SIG-M5 (cell line): ENCODE results near the gene CCDC117.
A peak's percentile ranks its signal among the peaks of the same experiment; 100 is the strongest.
"Not testable (repeated sequence)": the region's sequence is repeated elsewhere in the genome, so short reads cannot be mapped to it uniquely, and the experiment has no call there.

Experiments
- DNase-seq: peaks from one replicate; lab custom pipeline; 2025; lab: John Stamatoyannopoulos, UW

The CCDC117 gene, protein sequence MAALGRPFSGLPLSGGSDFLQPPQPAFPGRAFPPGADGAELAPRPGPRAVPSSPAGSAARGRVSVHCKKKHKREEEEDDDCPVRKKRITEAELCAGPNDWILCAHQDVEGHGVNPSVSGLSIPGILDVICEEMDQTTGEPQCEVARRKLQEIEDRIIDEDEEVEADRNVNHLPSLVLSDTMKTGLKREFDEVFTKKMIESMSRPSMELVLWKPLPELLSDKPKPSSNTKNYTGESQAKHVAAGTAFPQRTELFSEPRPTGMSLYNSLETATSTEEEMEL

DNA sequence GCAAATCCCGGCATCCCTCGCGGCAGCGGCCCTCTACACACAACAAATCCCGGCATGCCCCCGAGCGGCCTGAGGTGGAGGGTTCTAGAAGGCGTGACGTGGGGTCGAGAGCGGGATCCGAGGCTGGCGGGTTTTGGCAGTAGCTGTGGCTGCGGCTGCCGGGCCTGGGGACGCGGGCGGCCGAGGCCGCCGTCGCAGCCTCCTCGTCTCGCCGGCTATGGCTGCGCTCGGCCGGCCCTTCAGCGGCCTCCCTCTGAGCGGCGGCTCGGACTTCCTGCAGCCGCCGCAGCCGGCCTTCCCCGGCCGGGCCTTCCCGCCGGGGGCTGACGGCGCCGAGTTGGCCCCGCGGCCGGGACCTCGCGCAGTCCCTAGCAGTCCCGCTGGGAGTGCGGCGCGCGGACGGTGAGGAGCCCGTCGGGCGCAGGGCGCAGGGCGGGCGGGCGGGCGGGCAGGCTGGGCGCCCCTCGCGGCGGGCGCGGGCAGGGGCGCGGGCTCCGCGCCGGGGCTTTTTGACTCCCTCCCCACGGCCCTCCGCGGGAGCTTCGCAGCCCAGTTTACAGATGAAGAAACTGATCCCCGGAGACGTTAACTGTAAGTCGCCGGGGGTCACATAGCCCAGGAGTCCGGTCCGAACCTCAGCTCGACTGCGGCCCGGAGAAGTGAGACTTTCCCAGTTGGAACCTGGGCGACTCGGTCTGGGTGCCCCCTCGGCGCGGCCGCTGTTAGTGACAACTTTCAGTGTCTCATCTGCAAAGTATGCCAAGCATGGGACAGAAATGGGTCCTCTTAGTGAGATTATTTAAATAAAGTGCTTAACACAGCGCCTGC lies at the start of gene CCDC117:
Gene CCDC117, plus strand, starts transcription at position 63 of the 828 bp plus-strand sequence. Its CDS starts 155 bp downstream, at position 218.
- peak; percentile 51 for DNase-seq

DNA sequence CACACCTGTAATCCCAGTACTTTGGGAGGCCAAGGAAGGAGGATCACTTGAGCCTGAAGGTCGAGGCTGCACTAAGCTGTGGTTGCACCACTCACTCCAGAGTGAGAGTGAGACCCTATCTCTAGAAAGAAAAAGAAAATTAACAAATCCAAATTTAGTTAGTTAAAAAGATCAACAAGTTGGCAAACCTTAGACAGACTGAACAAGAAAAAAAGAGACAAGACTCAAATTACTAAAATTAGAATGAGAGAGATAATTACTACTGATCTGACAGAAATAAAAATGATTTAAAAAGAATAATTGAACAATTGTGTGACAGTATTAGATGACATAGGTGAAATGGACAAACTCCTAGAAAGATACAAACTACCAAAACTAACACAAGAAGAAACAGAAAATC lies 44.5 kb upstream of the CCDC117 start:
- no peak for DNase-seq

DNA sequence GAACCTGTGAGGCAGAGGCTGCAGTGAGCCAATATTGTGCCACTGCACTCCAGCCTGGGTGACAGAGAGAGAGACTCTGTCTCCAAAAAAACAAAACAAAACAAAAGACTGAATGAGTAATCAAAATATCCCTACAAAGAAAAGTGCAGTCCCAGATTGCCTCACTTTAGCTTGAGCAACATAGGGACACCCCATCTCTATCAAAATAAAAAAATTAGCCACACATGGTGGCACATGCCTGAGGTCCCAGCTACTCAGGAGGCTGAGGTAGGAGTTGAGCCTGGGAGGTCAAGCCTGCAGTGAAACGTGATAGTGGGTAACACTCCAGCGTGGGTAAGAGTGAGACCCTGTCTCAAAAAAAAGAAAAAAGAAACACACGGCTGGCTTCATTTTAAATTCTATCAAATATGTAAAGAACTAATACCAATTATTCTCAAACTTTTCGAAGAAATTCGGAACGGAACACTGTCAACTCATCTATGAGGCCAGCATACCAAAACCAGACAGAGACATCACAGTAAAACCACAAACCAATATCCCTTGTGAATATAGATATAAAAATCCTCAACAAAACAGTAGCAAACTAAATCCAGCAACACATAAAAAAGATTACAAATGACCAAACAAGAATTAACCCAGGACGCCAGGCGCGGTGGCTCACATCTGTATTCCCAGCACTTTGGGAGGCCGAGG lies 43.7 kb upstream of the CCDC117 start:
- no peak for DNase-seq

DNA sequence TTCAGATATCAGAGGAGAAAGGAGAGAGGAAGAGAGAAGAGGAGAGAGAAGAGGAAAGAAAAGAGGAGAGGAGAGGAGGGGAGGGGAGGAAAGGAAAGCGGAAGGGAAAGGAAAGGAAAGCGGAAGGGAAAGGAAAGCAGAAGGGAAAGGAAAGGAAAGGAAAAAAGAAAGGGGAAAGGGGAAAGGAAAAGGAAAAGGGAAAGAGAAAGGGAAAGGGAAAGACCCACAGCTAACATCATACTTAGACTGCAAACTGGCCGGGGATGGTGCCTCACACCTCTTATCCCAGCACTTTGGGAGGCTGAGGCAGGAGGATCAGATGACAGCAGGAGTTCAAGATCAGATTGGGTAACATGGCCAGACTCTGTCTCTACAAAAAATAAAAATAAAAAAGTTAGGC lies 42.3 kb upstream of the CCDC117 start:
- DNase-seq, result no peak

DNA sequence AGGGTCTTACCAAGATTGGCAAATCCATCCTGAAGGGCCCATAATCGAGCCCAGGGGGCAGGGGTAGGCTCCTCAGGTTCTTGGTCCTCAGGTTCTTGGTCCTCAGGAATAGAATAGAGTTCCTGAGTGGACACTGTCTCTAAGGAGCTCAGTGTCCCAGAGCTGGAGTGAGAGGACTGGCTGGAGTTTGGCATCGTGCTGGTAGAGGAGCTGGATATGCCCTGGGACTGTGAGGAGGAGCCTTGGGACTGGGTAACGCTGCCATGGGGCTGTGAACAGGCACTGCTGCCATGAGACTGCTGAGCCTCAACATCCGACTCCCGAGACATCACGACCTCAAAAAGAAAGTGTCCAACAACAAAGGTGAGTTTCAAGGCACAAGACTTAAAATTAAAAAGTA lies 38.1 kb upstream of the CCDC117 start:
- DNase-seq, result no peak

DNA sequence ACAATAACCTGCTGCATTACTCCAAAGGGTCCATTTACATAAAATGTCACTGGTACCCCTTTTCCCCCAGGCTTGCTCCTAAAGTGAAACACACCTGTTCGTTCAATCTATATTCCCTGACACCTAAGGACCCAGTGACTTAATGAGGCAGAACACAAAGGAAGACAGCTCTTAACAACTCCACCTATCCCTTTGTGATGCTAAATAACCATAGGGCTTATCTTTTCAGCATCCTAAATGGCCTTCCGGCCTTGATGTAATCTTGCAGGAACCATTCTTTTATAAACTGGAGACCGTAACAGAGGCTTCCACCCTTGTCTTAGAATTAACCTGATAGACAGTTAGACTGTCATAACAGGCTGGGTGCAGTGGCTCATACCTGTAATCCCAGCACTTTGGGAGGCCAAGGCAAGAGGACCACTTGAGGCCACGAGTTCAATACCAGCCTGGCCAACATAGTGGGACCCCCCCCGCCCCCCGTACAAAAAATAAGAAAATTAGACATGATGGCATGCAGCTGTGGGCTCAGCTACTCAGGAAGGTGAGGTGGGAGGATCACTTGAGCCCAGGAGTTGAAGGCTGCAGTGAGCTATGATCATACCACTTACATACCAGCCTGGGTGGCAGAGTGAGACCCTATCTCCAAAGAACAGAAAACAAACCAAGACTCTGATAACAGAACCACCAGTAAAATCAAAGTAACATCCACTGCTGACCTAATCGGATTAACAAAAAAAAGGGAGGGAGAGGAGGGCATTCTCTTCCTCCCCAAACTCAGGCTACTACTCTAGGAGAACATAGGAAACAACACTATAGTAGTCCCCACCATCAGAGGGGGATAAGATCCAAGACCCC lies 36.0 kb upstream of the CCDC117 start:
- no peak for DNase-seq

DNA sequence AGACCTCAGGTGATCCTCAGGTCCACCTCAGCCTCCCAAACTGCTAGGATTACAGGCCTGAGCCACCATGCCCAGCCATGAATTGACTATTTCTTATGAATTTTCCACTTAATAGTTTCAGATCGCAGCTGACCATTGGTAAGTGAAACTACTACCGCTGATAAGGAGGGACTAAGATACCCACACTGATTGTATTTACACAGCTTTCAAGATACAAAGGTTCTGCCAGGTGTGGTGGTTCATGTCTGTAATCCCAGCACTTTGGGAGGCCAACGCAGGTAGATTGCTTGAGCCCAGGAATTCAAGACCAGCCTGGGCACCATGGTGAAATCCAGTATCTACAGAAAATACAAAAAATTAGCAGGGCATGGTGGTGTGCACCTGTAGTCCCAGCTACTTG lies 34.8 kb upstream of the CCDC117 start:
- no peak for DNase-seq

DNA sequence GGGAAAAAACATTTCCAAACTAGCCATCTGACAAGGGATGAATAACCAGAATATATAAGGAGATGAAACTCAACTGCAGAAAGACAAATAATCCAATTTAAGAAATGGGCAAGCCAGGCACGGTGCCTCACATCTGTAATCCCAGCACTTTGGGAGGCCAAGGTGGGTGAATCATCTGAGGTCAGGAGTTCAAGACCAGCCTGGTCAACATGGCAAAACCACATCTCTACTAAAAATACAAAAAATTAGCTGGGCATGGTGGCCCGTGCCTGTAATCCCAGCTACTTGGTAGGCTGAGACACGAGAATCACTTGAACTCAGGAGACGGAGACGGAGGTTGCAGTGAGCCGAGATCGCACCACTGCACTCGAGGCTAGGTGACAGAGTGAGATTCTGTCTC lies 33.6 kb upstream of the CCDC117 start:
- DNase-seq, result not testable (repeated sequence)

DNA sequence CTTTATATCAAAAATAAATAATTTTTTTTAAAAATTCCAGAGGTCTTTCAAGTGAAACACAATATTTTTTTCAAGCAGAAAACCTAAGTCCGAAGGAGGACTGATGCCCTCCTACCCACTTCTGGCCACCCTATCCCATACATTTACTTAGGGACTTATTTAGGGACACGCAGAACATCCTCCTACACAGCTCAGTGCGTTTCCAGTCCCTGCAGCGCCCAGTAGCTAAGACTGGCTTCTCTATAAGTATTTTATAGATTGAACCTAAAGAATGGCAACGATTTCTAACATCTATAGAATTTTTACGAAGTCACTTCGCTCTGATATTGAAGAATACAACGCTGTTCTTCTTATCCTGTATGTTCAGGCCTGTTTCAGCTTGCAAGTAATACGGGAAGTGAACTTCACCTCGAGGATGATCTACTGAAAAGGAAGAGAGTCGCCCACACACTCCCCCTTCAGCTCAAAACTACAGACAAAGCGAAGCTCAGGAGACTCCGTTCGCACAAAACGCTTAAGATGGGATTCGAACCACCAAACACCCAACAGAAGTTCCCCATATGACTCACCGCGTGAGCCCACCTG lies 31.2 kb upstream of the CCDC117 start:
- no peak for DNase-seq

DNA sequence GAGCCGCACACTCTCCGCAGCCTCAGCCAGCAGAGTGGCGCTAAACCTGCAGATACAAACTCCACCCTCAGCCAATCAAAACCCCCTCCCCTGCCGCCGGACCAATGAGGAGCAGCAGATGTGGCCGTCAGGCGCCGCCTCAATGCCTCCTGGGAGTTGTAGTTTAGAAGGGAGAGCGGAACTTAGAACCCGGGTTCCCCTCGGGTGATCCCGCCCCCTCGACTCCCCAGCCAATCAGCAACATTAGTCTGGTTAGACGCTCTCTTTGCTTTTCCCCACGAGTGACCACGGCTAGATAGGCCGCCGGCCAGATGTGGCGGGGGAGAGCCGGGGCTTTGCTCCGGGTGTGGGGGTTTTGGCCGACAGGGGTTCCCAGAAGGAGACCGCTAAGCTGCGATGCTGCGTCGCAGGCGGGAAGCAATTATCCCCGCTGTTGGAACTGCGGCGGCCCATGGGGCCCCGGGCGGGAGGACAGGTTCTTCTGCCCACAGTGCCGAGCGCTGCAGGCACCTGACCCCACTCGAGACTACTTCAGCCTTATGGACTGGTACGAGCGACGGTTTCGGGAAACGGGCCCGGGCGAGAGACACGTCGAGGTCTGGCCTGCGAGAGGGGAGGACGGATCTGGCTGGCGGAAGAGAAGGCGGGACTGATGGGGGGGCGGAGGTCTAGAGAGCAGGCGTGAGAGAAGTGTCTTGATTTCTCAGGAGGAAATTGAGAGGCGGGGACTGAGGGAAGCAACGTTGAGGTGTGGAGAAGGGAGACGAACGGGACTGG lies 30.5 kb upstream of the CCDC117 start, which contains the start of the genes CHEK2 and HSCB:
Gene CHEK2, minus strand, starts transcription at position 36 of the 777 bp plus-strand sequence. CDS start 7,099 bp downstream, outside the sequence.
Gene HSCB, plus strand, starts transcription at position 255 of the 777 bp plus-strand sequence. Its CDS starts 57 bp downstream, at position 312.
- peak; percentile 97 for DNase-seq

DNA sequence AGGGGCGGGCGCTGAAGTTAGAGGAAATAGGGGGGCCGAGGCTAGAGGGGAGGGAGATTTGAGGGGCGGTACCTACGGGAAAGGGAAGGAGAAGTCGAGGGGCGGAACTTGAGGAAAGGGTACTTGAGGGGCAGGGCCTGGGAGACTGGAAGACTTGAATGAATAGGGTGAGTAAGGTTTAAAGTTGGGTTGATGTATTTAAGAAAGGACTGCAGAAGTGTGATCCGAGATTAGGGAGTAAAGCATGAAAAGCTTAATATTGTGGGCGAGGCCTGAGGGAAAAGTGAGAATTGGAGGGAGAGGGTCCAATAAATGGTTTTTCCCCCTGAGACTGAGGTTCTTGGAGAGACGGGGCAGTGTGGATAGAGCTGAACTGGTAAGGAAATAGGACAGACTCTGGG lies 29.9 kb upstream of the CCDC117 start:
- DNase-seq, result no peak

DNA sequence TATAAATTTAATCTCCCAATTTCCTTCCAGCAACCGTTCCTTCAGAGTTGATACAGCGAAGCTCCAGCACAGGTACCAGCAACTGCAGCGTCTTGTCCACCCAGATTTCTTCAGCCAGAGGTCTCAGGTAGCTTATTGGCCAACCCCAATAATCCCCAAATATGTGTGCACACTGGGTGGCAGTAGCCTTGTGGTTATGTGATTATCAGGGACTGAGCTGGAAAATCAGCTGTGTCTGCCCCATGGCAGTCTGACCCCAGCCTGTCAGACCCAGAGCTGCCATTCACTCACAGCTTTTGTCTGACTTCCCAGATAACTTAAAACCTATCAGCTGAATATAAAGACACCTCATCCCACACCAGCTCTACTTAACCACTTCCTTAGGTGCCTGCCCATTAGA lies 28.6 kb upstream of the CCDC117 start:
- no peak for DNase-seq

DNA sequence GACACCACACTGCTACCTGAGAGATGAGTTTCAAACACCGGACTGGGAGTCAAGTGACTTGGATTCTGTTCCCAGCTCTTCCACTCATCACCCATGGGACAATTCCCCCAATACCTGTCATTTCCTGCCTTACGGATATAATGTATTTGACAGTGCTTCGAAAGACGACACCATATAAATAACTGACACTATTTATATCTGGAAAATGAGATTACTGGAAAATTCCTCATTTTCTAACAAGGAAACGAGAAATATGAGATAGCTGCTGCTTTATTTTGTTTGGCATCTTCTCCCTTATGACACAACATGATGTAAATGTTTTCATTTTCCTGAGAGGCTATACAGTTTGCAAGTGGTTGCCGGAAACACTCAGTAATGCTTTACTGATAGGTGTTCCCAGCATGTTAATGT lies 22.0 kb upstream of the CCDC117 start:
- DNase-seq, result no peak

DNA sequence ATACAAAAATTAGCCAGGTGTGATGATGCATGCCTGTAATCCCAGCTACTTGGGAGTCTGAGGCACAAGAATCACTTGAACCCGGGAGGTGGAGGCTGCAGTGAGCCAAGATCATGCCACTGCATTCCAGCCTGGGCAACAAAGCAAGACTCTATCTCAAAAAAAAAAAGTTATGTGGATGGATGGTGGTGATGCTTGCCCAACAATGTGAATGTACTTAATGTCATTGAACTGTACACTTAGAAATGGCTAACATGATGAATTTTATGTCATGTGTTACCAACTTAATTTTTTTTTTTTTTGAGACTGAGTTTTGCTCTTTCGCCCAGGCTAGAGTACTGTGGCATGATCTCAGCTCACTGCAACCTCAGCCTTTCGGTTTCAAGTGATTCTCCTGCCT lies 18.0 kb upstream of the CCDC117 start:
- DNase-seq, result not testable (repeated sequence)

DNA sequence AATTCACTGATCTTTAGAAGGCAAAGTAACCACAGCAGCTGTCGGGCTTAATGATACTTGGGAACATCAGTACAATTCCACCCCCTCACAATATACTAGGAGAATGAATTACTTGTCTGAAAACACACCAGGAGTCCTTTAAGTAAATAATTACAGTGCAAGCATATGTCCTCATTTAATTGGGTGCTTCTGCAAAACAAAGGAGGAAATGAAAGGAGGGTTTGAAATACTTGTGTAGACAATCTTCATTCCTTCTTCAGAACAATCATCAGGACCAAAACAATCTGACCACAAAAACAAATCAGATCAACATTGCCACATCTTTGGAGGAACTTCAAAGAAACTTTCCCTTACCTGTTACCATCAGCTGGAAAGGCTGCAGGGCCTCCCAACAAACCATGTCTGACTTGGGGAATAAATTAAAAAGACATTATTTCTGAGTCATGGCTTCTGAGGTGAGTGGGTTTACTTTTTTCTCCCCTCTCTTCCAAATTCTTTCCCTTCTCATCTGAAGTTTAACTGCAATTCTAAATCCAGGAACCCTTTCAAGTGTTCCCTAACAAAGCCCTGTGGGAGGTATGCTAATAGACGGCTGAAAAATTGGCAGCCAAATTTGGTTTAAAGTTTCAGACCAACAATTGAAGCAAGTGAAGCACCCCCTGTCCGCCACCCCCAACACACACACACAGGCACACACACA lies 12.5 kb upstream of the CCDC117 start:
- DNase-seq, result no peak

DNA sequence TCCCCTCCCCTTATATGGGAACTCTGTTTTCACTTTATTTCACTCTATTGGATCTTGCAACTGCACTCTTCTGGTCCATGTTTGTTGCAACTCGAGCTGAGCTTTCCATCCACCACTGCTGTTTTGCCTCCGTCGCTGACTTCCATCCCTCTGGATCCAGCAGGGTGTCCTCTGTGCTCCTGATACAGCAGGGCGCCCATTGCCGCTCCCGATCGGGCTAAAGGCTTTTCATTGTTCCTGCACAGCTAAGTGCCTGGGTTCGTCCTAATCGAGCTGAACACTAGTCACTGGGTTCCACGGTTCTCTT lies 11.1 kb upstream of the CCDC117 start:
- DNase-seq, result no peak

DNA sequence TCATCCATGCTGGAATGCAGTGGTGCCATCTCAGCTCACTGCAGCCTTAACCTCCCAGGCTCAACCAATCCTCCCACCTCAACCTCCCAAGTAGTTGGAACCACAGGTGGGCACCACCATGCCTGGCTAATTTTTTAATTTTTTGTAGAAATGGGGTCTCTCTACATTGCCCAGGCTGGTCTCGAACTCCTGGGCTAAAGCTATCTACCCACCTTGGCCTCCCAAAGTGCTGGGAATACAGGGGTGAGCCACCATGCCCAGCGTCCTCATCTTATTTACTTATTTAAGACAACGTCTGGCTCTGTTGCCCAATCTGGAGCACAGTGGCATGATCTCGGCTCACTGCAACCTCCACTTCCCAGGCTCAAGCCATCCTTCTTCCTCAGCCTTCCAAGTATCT lies 10.5 kb upstream of the CCDC117 start:
- not testable (repeated sequence) for DNase-seq

DNA sequence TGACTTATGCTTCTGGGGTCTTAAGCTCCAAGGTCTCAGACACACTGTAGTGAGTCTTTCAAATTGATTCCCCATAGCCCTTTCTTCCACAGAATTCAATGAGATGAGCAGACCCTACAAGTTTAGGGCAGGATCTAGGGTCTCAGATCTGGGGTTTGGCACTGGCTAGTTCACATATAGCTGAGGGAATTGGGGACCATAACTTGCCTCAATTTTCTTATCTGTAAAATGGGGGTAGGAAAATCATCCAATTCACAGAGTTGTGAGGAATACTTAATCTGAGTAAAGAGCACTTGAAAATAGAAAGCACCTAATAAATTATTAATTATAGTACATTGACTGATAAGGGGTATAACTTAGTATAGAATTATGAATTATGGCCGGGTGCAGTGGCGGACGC lies 5.9 kb upstream of the CCDC117 start:
- no peak for DNase-seq

DNA sequence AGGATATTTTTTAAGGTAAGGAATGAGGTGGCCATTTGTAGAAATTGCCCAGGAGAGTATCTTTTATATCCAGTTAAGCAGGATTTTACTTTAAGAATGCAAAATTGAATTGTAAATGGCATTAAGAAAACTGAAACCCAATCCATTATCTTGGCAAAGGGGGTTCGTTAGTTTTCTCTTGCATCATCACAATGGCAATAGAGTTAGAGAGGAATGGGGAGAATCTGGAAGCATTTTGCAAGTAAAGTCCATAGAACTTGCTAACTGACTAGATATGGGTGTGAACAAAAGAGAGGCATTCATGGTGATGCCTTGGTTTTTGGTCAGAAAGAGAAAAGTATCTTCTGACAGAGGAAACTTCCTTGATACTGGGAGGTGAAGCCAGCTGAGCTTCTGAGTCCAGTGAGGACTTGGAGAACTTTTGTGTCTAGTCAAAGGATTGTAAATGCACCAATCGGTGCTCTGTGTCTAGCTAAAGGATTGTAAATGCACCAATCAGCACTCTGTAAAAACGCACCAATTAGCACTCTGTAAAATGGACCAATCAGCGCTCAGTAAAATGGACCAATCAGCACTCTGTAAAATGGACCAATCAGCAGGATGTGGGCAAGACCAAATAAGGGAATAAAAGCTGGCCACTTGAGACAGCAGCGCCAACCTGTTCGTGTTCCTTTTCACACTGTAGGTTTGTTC lies 3.6 kb upstream of the CCDC117 start:
- DNase-seq, result no peak
